ENCODE results near the gene PCDHA1.

DNA sequence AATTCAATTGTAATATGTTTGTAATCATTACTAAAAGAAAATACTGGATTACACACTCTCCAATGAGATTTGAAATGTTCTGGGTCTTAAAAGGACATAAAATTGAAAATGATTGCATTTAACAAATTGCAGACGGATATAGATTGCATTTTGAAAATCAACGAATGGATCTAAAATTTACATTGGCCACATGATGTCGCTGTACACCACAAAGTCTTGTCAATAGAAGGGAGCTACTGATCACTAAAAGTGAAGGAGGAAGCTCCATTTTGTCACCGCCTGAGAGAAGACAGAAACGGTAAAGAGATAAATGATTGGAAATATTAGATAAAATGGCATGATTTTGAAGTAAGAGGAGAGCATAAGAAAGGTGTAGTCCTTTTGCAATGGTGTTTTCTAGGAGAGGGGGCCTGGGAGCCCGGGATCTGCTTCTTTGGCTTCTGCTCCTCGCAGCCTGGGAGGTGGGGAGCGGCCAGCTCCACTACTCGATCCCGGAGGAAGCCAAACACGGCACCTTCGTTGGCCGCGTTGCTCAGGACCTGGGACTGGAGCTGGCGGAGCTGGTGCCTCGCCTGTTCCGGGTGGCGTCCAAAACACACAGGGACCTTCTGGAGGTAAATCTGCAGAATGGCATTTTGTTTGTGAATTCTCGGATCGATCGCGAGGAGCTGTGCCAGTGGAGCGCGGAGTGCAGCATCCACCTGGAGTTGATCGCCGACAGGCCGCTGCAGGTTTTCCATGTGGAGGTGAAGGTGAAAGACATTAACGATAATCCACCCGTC, at the start of gene PCDHA1:
- TF ChIP-seq POLR2A (IDR thresholded peaks at IDR 0.05) (no peak), CTCF (IDR thresholded peaks at IDR 0.05) (no peak)

Measured in uterus (tissue), 2 donors.